WTC11 (cell line): ENCODE results near the gene SEPTIN10.

Experiments
- CBFB ChIP-seq: sonication (generic); formaldehyde crosslinking; IDR thresholded peaks from 2 replicates; pipeline ENCODE4 v1.8.1; 2022; ENCODE audit warnings: mild to moderate bottlenecking, low read depth, missing genetic modification reagents
- CREB1 ChIP-seq: sonication (generic); formaldehyde crosslinking; IDR thresholded peaks from 2 replicates; pipeline ENCODE4 v1.8.0; 2023; ENCODE audit warnings: mild to moderate bottlenecking, missing genetic modification reagents
- FOXJ3 ChIP-seq: sonication (generic); formaldehyde crosslinking; IDR thresholded peaks from 2 replicates; pipeline ENCODE4 v1.9.0; 2021; ENCODE audit warnings: missing genetic modification reagents, mild to moderate bottlenecking, borderline replicate concordance
- NFYB ChIP-seq: sonication (generic); formaldehyde crosslinking; conservative IDR thresholded peaks from 2 replicates; pipeline ENCODE4 v1.8.0; 2022; ENCODE audit warnings: low read depth, missing genetic modification reagents
- OVOL2 ChIP-seq: fragments of 250-450 bp; sonication (Bioruptor Pico); IDR thresholded peaks from 2 replicates; pipeline ENCODE4 v1.9.0; 2021; ENCODE audit warnings: mild to moderate bottlenecking, borderline replicate concordance
- SMAD3 ChIP-seq: sonication (generic); formaldehyde crosslinking; IDR thresholded peaks from 2 replicates; pipeline ENCODE4 v1.8.0; 2022; ENCODE audit warnings: missing genetic modification reagents, mild to moderate bottlenecking, borderline replicate concordance
- USF2 ChIP-seq: sonication (generic); formaldehyde crosslinking; IDR thresholded peaks from 2 replicates; pipeline ENCODE4 v1.8.1; 2023; ENCODE audit warnings: mild to moderate bottlenecking, missing genetic modification reagents, moderate library complexity
- ZNF121 ChIP-seq: sonication (generic); formaldehyde crosslinking; IDR thresholded peaks from 2 replicates; pipeline ENCODE4 v1.8.0; 2023; ENCODE audit warnings: missing genetic modification reagents
- TF ChIP-seq, protein P1 (sequence below): fragments of 200-600 bp; IDR thresholded peaks from 2 replicates; pipeline ENCODE4 v1.8.0; 2022; ENCODE audit warnings: antibody characterized with exemption
- TF ChIP-seq, protein P2 (sequence below): sonication (generic); formaldehyde crosslinking; IDR thresholded peaks from 2 replicates; pipeline ENCODE4 v1.8.0; 2022; ENCODE audit warnings: mild to moderate bottlenecking, missing genetic modification reagents
- TF ChIP-seq, protein P3 (sequence below): sonication (generic); formaldehyde crosslinking; IDR thresholded peaks from 2 replicates; pipeline ENCODE4 v1.8.1; 2023; ENCODE audit warnings: mild to moderate bottlenecking, missing genetic modification reagents
- TF ChIP-seq, protein P4 (sequence below): sonication (generic); formaldehyde crosslinking; conservative IDR thresholded peaks from 2 replicates; pipeline ENCODE4 v1.8.1; 2022; ENCODE audit warnings: mild to moderate bottlenecking, missing genetic modification reagents

DNA sequence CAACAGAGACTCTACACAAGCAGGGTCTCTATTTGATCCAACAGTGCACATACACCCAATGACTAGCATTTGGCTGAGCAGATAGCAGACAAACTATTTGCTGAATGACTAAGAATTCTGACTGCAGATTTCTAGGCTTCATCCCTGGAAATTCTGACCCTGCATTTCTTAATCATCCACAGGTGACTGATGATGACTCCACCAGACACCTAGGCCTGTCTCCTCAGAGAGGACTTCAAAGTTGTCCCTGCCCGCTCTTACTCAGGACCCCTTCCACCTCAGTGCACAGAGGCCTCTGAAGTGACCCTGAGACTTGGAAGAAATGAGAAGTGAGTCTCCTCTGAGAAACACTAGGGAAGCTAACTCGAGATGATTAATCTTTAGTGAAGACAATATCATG lies 51.3 kb downstream of the SEPTIN10 start:
- TF ChIP-seq USF2 (CRISPR knock-in tag): no peak
- no peak for TF ChIP-seq FOXJ3
- TF ChIP-seq OVOL2 (CRISPR knock-in tag): no peak
- TF ChIP-seq, protein P1, sequence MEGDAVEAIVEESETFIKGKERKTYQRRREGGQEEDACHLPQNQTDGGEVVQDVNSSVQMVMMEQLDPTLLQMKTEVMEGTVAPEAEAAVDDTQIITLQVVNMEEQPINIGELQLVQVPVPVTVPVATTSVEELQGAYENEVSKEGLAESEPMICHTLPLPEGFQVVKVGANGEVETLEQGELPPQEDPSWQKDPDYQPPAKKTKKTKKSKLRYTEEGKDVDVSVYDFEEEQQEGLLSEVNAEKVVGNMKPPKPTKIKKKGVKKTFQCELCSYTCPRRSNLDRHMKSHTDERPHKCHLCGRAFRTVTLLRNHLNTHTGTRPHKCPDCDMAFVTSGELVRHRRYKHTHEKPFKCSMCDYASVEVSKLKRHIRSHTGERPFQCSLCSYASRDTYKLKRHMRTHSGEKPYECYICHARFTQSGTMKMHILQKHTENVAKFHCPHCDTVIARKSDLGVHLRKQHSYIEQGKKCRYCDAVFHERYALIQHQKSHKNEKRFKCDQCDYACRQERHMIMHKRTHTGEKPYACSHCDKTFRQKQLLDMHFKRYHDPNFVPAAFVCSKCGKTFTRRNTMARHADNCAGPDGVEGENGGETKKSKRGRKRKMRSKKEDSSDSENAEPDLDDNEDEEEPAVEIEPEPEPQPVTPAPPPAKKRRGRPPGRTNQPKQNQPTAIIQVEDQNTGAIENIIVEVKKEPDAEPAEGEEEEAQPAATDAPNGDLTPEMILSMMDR: no peak
- TF ChIP-seq, protein P2, sequence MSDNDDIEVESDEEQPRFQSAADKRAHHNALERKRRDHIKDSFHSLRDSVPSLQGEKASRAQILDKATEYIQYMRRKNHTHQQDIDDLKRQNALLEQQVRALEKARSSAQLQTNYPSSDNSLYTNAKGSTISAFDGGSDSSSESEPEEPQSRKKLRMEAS: no peak
- no peak for TF ChIP-seq SMAD3
- TF ChIP-seq, protein P3, sequence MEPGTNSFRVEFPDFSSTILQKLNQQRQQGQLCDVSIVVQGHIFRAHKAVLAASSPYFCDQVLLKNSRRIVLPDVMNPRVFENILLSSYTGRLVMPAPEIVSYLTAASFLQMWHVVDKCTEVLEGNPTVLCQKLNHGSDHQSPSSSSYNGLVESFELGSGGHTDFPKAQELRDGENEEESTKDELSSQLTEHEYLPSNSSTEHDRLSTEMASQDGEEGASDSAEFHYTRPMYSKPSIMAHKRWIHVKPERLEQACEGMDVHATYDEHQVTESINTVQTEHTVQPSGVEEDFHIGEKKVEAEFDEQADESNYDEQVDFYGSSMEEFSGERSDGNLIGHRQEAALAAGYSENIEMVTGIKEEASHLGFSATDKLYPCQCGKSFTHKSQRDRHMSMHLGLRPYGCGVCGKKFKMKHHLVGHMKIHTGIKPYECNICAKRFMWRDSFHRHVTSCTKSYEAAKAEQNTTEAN (CRISPR knock-in tag): no peak
- TF ChIP-seq, protein P4, sequence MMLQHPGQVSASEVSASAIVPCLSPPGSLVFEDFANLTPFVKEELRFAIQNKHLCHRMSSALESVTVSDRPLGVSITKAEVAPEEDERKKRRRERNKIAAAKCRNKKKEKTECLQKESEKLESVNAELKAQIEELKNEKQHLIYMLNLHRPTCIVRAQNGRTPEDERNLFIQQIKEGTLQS: no peak
- no peak for TF ChIP-seq NFYB (CRISPR knock-in tag)
- TF ChIP-seq ZNF121: no peak
- TF ChIP-seq CREB1 (CRISPR knock-in tag): no peak
- no peak for TF ChIP-seq CBFB (CRISPR knock-in tag)
